Measurements from ENCODE around the gene EEA1.
"Not testable (repeated sequence)": the region's sequence is repeated elsewhere in the genome, so short reads cannot be mapped to it uniquely, and the experiment has no call there.

The EEA1 gene

DNA sequence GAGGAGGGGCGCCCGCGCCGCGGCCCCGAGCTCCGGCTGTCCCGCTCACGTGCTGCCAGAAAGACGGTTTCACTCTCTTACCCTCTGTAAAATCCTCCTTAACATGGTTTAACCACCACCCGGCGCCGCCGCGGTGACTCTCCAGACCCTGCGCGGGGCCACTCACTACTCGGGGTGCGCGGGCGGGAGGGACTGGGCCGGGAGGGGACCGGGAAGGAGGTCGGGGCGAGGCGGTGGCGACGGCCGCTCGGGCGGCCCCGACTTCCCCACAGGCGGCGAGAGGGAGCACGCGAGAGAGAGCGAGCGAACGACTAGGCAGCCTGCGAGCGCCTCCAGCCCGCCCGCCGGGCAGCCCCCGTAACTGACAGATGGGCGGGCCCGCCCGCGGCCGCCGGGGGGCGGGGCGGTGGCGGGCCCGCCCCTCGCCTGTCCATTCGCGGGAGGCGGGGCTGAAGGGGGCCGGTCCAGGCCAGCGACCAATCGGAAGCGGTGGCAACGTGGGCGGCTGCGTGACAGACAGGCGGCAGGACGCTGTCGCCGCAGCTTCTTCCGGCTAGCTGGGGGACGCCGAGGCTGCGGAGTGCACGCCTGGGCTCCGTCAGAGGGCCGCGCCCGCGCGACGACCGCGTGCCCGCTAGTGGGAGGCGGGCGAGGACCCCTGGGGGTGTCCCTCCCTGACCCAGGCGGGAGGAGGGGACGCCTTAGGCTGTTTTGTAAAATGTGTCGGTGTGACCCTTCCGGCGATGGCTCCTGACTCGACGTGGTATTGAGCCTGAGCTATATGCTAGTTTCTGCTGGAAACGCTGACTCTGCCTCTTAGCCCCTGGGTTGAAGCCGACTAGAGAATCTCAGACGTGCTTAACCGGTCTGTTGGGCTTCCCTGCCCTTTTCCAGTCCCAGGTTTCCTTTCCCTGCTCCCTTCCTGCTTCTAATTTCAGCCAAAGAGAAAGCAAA lies at the start of gene EEA1:
EEA1 (minus strand) TSS at position 334 of the 954 bp plus-strand sequence; CDS start at position 105, 229 bp downstream.
- H3K27ac Mint-ChIP-seq: peak within 1 kb of the TSS; percentile 92
- peak; percentile 92 for ATAC-seq
- H3K9me3 Mint-ChIP-seq: no peaks in the 10 kb centered on the region
- H3K4me1 Mint-ChIP-seq: peaks cover 35% of the 10 kb centered on the region
- peaks cover 23% of the 10 kb centered on the region for H3K36me3 Mint-ChIP-seq
- peak; percentile 86 to 95 for DNase-seq (ENCODE audit: low spot score in 2 of 2)
- peak within 1 kb of the TSS; percentile 76 for H3K4me3 Mint-ChIP-seq

GRCh38 chr12:92978607-92979006 lies 49.5 kb upstream of the EEA1 start:
- H3K4me3 Mint-ChIP-seq: no peak overlapping the region
- DNase-seq (ENCODE audit: low spot score in 2 of 2) (no peak), ATAC-seq (no peak)
- no peaks in the 10 kb centered on the region for H3K4me1 Mint-ChIP-seq
- peaks cover 4% of the 10 kb centered on the region for H3K9me3 Mint-ChIP-seq
- no peaks in the 10 kb centered on the region for H3K36me3 Mint-ChIP-seq
- H3K27ac Mint-ChIP-seq: no peak overlapping the region

DNA sequence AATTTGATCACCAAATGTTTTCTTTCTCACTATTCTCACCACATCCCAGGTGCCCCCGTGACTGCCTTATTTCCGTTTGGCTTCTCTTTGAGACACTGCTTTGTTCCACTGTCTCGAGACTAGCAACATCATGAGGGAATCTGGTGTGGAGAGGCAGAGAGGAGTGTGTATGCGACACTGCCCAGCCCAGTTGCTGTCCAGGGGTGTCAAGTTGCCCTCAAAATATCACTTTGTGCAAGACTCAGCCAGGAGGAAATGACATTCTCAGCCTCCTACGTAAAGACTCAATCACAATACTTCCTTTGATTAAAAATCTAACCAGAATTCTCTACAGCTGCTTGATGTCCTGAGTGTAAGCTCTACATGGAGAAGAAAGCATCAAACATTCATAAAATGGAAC lies 48.2 kb upstream of the EEA1 start:
- Mint-ChIP-seq H3K4me3 (no peak overlapping the region), H3K4me1 (no peaks in the 10 kb centered on the region), H3K9me3 (peaks cover 4% of the 10 kb centered on the region), H3K27ac (no peak overlapping the region), H3K36me3 (no peaks in the 10 kb centered on the region)
- ATAC-seq (no peak), DNase-seq (ENCODE audit: low spot score in 2 of 2) (no peak)

DNA sequence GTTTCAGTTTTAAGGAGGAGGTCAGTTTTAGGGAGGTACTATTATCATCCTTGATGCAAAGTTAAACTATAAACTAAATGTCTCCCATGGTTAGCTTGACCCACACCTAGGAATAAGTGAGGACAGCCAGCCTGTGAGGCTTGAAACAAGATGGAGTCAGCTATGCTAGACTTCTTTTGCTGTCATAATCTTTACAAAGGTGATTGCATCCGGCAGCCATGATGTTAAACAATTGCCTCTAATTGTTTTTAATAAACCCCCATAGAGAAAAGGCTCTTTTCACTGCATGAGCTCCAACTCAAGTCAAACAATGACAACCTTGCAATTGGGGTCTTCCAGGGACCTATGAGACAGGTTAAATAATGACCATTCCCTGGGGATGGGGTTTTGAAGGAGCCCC lies 45.7 kb upstream of the EEA1 start:
- no peak for ATAC-seq
- peaks cover 4% of the 10 kb centered on the region for H3K9me3 Mint-ChIP-seq
- H3K36me3 Mint-ChIP-seq: no peaks in the 10 kb centered on the region
- H3K4me3 Mint-ChIP-seq: no peak overlapping the region
- DNase-seq (ENCODE audit: low spot score in 2 of 2): no peak
- H3K4me1 Mint-ChIP-seq: no peaks in the 10 kb centered on the region
- H3K27ac Mint-ChIP-seq: no peak overlapping the region

DNA sequence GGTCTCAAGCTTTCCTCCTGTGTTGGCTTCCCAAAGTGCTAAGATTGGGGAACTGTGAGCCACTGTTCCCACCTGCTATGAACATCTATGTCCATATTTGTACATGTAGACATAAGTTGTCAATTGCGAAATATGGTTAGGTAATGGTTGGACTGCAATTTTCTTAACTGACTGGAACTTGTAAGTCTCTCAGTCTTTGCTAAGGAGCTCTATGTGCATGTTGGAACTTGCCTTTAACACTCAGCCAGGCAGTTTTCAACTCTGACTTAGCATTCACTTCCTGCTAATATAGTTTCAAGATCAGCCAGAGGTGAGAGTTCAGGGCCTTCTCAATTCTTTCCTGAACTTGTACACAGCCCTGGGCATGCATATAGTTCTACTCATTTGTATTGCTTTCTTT lies 44.5 kb upstream of the EEA1 start:
- no peaks in the 10 kb centered on the region for H3K36me3 Mint-ChIP-seq
- H3K27ac Mint-ChIP-seq: no peak overlapping the region
- ATAC-seq (no peak), DNase-seq (ENCODE audit: low spot score in 2 of 2) (no peak)
- H3K4me3 Mint-ChIP-seq: no peak overlapping the region
- H3K4me1 Mint-ChIP-seq: no peaks in the 10 kb centered on the region
- H3K9me3 Mint-ChIP-seq: peaks cover 4% of the 10 kb centered on the region

DNA sequence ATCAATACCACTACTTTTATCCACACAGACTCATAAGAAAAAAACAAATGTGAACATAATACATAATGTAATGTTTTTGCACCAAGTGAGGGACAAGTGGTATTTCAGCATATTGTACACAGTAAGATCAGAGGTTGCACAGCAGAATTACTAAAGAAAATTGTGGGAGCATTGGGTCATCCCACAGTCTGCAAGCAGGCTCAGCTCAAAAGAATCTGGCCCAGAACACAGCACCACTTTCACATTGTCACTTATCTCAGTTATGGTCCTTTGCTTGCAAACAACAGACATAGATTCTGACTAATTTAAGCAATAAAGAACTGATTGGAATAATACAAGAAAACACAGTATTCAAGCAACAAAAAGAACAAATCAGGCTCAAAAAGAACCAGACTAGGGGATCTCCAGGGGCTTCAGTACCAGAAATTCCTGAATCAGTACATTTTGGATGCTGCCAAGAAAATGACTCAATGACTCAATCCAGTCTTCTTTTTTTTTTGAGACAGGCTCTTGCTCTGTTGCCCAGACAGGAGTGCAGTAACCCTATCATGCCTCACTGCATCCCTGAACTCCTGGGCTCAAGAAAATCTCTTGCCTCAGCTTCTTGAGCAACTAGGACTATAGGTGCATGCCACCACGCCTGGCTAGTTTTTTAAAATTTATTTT lies 42.9 kb upstream of the EEA1 start:
- peaks cover 4% of the 10 kb centered on the region for H3K9me3 Mint-ChIP-seq
- no peaks in the 10 kb centered on the region for H3K36me3 Mint-ChIP-seq
- DNase-seq (ENCODE audit: low spot score in 2 of 2) (no peak), ATAC-seq (no peak)
- H3K4me1 Mint-ChIP-seq: no peaks in the 10 kb centered on the region
- H3K27ac Mint-ChIP-seq: no peak overlapping the region
- H3K4me3 Mint-ChIP-seq: no peak overlapping the region

DNA sequence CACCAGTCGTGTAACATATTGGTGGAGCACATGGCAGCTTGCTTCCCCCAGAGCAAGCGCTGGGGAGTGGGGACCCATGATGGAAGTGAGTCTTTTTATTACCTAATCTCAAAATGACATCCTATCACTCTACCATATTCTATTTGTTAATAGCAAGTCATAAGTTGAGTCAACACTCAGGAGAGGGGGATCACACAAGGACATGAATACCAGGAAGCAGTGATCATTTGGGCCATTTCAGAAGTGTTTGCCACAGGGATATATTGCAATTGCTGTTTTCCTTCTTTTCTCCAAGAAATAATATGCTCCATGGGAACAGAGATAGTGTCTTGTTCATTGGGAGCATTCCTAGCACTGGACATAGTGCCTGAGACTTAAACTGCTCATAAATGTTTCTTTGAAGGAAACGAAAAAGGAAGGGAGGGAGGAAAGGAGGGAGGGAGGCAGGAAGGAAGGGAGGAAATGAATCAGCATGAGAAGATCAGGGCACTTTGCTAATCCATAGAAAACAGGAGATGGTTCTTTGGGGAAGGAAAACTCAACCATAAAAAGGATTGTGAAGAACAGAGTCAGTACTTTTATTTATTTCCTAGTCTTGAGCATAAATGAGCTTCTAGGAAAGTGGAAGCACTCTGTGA lies 39.2 kb upstream of the EEA1 start:
- H3K36me3 Mint-ChIP-seq: no peaks in the 10 kb centered on the region
- H3K27ac Mint-ChIP-seq: no peak overlapping the region
- DNase-seq (ENCODE audit: low spot score in 2 of 2) (no peak), ATAC-seq (no peak)
- H3K9me3 Mint-ChIP-seq: no peaks in the 10 kb centered on the region
- H3K4me3 Mint-ChIP-seq: no peak overlapping the region
- H3K4me1 Mint-ChIP-seq: no peaks in the 10 kb centered on the region

DNA sequence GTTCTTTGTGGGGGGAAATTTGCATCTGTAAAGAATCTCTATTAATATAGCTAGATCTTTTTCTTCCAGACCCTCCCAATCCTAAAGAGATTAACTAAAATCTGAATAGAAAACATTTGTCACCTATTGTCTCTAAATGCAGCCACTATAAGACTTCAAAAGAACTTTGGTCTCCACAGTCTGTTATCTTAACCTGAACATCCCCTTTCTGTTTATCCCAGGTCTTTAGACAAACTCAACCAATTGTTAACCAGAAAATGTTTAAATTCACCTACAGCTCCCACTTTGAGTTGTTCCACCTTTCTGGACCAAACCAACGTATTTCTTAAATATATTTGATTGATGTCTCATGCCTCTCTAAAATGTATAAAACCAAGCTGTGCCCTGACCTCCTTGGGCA lies 35.3 kb upstream of the EEA1 start:
- H3K27ac Mint-ChIP-seq; ATAC-seq; DNase-seq (ENCODE audit: low spot score in 2 of 2); H3K36me3 Mint-ChIP-seq; H3K9me3 Mint-ChIP-seq; H3K4me1 Mint-ChIP-seq; H3K4me3 Mint-ChIP-seq: not testable (repeated sequence)

GRCh38 chr12:92961949-92962348 lies 32.9 kb upstream of the EEA1 start:
- ATAC-seq (no peak), DNase-seq (ENCODE audit: low spot score in 2 of 2) (no peak)
- H3K4me1 Mint-ChIP-seq: no peaks in the 10 kb centered on the region
- H3K36me3 Mint-ChIP-seq: no peaks in the 10 kb centered on the region
- H3K27ac Mint-ChIP-seq: no peak overlapping the region
- no peaks in the 10 kb centered on the region for H3K9me3 Mint-ChIP-seq
- H3K4me3 Mint-ChIP-seq: no peak overlapping the region

GRCh38 chr12:92955997-92956663 lies 27.0 kb upstream of the EEA1 start:
- H3K4me3 Mint-ChIP-seq: no peak overlapping the region
- no peak overlapping the region for H3K27ac Mint-ChIP-seq
- H3K36me3 Mint-ChIP-seq: no peaks in the 10 kb centered on the region
- H3K4me1 Mint-ChIP-seq: no peaks in the 10 kb centered on the region
- DNase-seq (ENCODE audit: low spot score in 2 of 2): no peak
- peak; percentile 65 for ATAC-seq
- H3K9me3 Mint-ChIP-seq: no peaks in the 10 kb centered on the region

- DNase-seq (ENCODE audit: low spot score in 2 of 2) (no peak), ATAC-seq (no peak)
- Mint-ChIP-seq H3K4me3 (no peak overlapping the region), H3K36me3 (no peaks in the 10 kb centered on the region), H3K27ac (no peak overlapping the region), H3K9me3 (no peaks in the 10 kb centered on the region), H3K4me1 (no peaks in the 10 kb centered on the region)
Observed at GRCh38 chr12:92953747-92954146, 24.7 kb upstream of the EEA1 start.

- ATAC-seq: no peak
- Mint-ChIP-seq H3K9me3 (no peaks in the 10 kb centered on the region), H3K4me1 (no peaks in the 10 kb centered on the region), H3K36me3 (no peaks in the 10 kb centered on the region), H3K4me3 (no peak overlapping the region), H3K27ac (no peak overlapping the region)
- DNase-seq (ENCODE audit: low spot score in 2 of 2): no peak
Observed at GRCh38 chr12:92952394-92952793, 23.3 kb upstream of the EEA1 start.

- no peaks in the 10 kb centered on the region for H3K9me3 Mint-ChIP-seq
- ATAC-seq: no peak
- H3K36me3 Mint-ChIP-seq: no peaks in the 10 kb centered on the region
- H3K4me1 Mint-ChIP-seq: no peaks in the 10 kb centered on the region
- no peak overlapping the region for H3K27ac Mint-ChIP-seq
- no peak overlapping the region for H3K4me3 Mint-ChIP-seq
- no peak for DNase-seq (ENCODE audit: low spot score in 2 of 2)
Observed at GRCh38 chr12:92951006-92951405, 21.9 kb upstream of the EEA1 start.

- DNase-seq (ENCODE audit: low spot score in 2 of 2): no peak
- no peaks in the 10 kb centered on the region for H3K4me1 Mint-ChIP-seq
- no peaks in the 10 kb centered on the region for H3K36me3 Mint-ChIP-seq
- no peak overlapping the region for H3K4me3 Mint-ChIP-seq
- H3K27ac Mint-ChIP-seq: no peak overlapping the region
- H3K9me3 Mint-ChIP-seq: no peaks in the 10 kb centered on the region
- no peak for ATAC-seq
Observed at GRCh38 chr12:92950011-92950410, 20.9 kb upstream of the EEA1 start.

DNA sequence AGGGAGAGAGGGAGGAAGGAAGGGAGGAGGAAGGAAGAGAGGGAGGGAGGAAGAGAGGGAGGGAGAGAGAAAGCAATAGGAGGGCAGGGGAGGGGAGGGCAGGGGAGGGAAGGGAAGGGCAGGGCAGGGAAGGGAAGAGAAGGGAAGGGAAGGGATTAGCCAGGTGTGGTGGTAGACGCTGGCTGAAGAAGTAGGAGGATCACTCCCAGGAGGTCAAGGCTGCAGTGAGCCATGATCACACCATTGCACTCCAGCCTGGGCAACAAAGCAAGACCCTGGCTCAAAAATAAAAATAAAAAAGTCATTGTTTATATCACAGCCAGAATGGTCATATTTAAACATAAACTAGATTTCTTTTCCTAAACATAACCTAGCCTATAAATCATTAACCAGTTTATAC lies 20.4 kb upstream of the EEA1 start:
- DNase-seq (ENCODE audit: low spot score in 2 of 2) (no peak), ATAC-seq (no peak)
- Mint-ChIP-seq H3K27ac (no peak overlapping the region), H3K4me1 (no peaks in the 10 kb centered on the region), H3K4me3 (no peak overlapping the region), H3K36me3 (no peaks in the 10 kb centered on the region), H3K9me3 (no peaks in the 10 kb centered on the region)
